Right atrium auricular region (tissue), 2 donors: ENCODE results near the gene ZMPSTE24. TPM values are rescaled to one million over a fixed set of nuclear protein-coding genes. Genes with fewer than 3 reads are reported as not detected.

Experiments
- DNase-seq: peaks from one replicate; pipeline ENCODE4 v3.0.0-alpha.2; 2019; ENCODE audit warnings: low spot score
- H3K27ac ChIP-seq, 2 donors: fragments of 200-600 bp; sonication (generic); 1 replicate in 1 of 2; 2 replicates in 1 of 2; pipeline ENCODE4 v1.5.1; 2016 to 2019
- H3K27me3 ChIP-seq, 2 donors: fragments of 200-600 bp; sonication (generic); one replicate each; pipeline versions ENCODE4 v1.5.1 to v1.6.0; 2017 to 2019
- H3K36me3 ChIP-seq: fragments of 200-600 bp; sonication (generic); one replicate; pipeline ENCODE4 v1.5.1; 2016
- H3K4me1 ChIP-seq, 2 donors: fragments of 200-600 bp; sonication (generic); one replicate each; pipeline versions ENCODE4 v1.5.1 to v1.6.0; 2017 to 2019
- H3K4me3 ChIP-seq, 2 donors: fragments of 200-600 bp; sonication (generic); 1 replicate in 1 of 2; 2 replicates in 1 of 2; pipeline ENCODE4 v1.5.1; 2017 to 2019; ENCODE audit warnings: mild to moderate bottlenecking in 1 of 2, moderate library complexity in 1 of 2
- H3K9me3 ChIP-seq, 2 donors: fragments of 200-600 bp; sonication (generic); one replicate each; pipeline ENCODE4 v1.5.1; 2019
- total RNA-seq, 2 donors: library from RNA; depleted of rRNA; stranded (reverse); fragments of >200 nt; gene quantifications; one replicate each; pipeline ENCODE4 v1.1.0, GENCODE V29; 2016
- TF ChIP-seq, protein P1 (sequence below), 2 donors: fragments of 200-600 bp; sonication (generic); IDR thresholded peaks; one replicate each; pipeline ENCODE4 v1.5.1; 2019; ENCODE audit warnings: antibody characterized with exemption in 2 of 2

ZMPSTE24 gene
- total RNA-seq, 2 donors from 2014 or later = 23.8 to 43.2 TPM

DNA sequence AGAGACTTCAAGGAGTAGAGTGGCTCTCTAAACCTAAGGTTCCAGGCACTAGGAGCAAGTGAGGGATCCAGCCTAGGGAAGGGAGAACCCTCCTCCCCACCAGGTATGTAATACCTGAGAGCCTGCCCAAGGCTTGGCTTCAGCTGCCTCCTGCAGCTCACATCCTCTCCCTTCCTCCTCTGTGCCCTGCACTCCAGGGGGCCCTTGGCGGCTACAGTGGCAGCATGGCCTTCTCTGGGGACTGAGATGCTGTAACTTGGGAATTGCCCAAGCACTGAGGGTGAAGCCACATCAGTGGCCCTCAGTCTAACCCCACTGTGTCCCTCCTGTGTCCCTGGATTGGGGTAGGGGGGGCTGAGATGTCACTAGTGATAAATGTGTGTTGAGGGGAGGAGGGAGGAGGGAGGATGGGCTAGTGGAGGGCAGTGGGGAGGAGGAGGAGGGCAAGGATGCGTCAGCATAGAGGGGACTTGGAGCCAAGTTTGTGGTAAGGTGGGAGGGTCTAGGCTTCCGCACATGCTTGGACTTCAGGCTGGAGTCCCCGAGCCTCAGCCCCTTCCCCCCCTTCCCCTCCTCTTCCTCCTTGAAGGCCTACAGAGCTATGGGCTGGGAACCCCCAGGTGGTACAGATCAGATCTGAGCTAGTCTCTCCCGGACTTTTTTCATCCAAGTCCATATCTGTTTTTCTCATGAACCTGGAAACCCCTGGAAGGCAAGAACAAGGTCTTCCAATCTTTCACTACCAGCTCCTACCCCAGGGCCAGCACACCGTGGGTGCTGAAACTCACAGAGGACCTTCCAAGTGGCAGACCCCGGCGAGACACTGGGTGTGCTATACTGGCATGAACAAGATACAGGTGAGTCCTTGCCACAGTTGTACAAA, 41.6 kb downstream of the ZMPSTE24 start:
- H3K27ac ChIP-seq = no peak overlapping the region
- no peaks in the 10 kb centered on the region for H3K4me1 ChIP-seq
- TF ChIP-seq, protein P1, sequence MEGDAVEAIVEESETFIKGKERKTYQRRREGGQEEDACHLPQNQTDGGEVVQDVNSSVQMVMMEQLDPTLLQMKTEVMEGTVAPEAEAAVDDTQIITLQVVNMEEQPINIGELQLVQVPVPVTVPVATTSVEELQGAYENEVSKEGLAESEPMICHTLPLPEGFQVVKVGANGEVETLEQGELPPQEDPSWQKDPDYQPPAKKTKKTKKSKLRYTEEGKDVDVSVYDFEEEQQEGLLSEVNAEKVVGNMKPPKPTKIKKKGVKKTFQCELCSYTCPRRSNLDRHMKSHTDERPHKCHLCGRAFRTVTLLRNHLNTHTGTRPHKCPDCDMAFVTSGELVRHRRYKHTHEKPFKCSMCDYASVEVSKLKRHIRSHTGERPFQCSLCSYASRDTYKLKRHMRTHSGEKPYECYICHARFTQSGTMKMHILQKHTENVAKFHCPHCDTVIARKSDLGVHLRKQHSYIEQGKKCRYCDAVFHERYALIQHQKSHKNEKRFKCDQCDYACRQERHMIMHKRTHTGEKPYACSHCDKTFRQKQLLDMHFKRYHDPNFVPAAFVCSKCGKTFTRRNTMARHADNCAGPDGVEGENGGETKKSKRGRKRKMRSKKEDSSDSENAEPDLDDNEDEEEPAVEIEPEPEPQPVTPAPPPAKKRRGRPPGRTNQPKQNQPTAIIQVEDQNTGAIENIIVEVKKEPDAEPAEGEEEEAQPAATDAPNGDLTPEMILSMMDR (IDR thresholded peaks at IDR 0.05) = no peak
- H3K36me3 ChIP-seq = no peaks in the 10 kb centered on the region
- no peak for DNase-seq
- no peaks in the 10 kb centered on the region for H3K9me3 ChIP-seq
- H3K4me3 ChIP-seq = no peak overlapping the region
- H3K27me3 ChIP-seq = no peaks in the 10 kb centered on the region

DNA sequence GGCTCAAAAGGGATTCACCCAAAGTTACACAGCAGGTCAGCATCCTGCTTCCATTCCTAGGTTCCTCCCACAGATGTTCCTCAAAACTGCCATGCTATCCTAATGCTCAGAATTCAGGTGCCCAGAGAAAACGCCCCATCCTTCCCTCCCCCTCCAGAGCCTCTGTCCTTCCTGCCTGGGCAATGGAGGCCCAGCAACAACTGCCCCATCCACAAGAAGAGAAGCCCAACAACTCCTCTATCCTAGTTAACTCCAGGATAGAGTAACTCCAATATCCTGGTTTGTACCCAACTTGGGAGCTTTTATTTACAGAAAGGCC, 42.2 kb downstream of the ZMPSTE24 start:
- DNase-seq = no peak

DNA sequence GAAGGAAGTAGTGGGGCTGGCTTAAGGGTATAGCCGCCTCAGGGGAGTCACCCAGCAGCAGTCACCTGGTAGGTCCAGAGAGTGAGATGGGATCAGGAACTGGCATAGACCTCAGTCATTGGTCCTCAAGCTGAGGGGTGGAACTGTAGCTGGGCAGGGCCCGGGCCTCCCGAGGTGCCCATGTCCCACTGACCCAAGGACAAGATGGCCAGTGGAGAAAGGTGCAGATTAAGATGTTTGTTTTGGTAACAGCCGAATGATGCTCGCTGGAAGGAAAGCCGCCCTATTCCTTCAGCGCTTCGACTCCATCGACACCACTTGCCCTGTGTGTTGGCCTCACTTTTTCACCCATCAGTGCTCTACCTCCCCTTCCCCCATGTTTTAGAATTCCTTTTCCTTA, 42.6 kb downstream of the ZMPSTE24 start:
- H3K4me1 ChIP-seq = no peaks in the 10 kb centered on the region
- no peak for DNase-seq
- H3K27ac ChIP-seq = no peak overlapping the region
- TF ChIP-seq, protein P1 (IDR thresholded peaks at IDR 0.05) = no peak
- H3K36me3 ChIP-seq = no peaks in the 10 kb centered on the region
- H3K27me3 ChIP-seq = no peaks in the 10 kb centered on the region
- no peak overlapping the region for H3K4me3 ChIP-seq
- H3K9me3 ChIP-seq = no peaks in the 10 kb centered on the region

More for the DNA sequence above, 42.2 kb downstream of the ZMPSTE24 start:
- Histone ChIP-seq H3K36me3 (no peaks in the 10 kb centered on the region), H3K27me3 (no peaks in the 10 kb centered on the region), H3K9me3 (no peaks in the 10 kb centered on the region), H3K4me3 (no peak overlapping the region), H3K27ac (no peak overlapping the region), H3K4me1 (no peaks in the 10 kb centered on the region)
- TF ChIP-seq, protein P1 (IDR thresholded peaks at IDR 0.05) = no peak

DNA sequence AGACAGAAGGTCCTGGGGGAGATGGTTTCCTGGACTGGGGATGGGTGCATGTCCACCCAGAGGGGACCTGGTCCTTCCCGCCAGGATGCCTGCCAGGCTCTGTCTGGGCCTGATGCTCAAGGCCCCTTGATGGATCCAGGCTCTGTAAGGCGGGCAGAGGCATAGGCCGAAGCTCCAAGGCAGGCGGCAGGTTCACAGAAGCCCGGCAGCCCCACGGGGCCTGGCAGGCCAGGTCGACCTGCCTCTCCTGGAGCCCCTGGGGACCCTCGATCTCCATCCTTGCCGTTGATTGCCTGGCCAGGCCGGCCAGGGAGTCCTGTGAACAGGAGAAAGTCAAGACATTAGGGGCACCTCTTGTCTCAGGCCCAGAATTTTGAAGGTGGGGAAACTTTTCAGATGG, 43.0 kb downstream of the ZMPSTE24 start:
- Histone ChIP-seq H3K4me1 (no peaks in the 10 kb centered on the region), H3K36me3 (no peaks in the 10 kb centered on the region), H3K27me3 (no peaks in the 10 kb centered on the region), H3K4me3 (no peak overlapping the region), H3K9me3 (no peaks in the 10 kb centered on the region), H3K27ac (no peak overlapping the region)
- TF ChIP-seq, protein P1 (IDR thresholded peaks at IDR 0.05) = no peak
- no peak for DNase-seq

DNA sequence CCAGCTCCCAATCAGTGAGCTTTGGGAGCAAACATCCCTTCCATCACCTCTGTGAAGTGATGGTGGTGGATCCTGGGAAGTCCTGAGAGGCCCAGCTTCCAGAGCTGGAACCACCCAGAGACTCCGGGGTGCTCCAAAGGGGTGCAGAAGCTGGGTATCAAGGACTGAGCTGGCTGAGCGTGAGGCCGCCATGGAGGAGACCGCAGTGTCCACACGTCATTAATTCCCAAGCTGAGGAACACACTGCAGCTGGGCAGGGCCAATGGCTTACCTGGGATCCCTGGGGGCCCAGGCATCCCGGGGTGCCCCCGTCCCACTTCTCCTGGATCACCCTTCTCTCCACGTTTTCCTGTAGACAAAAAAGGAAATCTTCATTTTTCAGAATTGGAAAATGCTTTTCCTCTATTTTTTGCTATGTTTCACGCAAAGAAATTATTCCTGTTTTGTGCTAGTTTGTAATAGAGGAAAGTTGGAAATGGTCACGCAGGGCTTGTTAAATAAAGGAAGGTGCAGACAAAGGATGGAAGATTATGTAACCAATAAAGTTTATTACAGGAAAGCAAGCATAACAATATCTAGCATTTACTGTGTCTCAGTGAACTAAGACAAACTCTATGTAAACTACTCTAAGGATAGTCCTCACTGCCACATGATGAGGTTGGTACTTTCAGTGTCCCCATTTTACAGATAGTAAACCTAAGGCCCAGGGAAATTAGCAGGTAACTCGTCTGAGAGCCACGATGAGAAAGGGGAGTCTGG, 43.7 kb downstream of the ZMPSTE24 start:
- Histone ChIP-seq H3K27ac (no peak overlapping the region), H3K27me3 (no peaks in the 10 kb centered on the region), H3K36me3 (no peaks in the 10 kb centered on the region), H3K4me3 (no peak overlapping the region), H3K4me1 (no peaks in the 10 kb centered on the region), H3K9me3 (no peaks in the 10 kb centered on the region)
- DNase-seq = no peak
- TF ChIP-seq, protein P1 (IDR thresholded peaks at IDR 0.05) = no peak
